Measurements from ENCODE around the gene PTPRK. TPM values are rescaled to one million over a fixed set of nuclear protein-coding genes. Genes with fewer than 3 reads are reported as not detected.

PTPRK gene
- total and polyA plus RNA-seq, 10 of the 15 experiments (the other 5 are each of a cell fraction or from before 2014, with no cell fraction given), result 0.23 to 1.9 (median 0.55) TPM

GRCh38 chr6:128395188-128395587 is 125.2 kb downstream of the PTPRK start (continued):
- no peak for TF ChIP-seq ZNF592 (IDR thresholded peaks at IDR 0.05)
- TF ChIP-seq MLLT1 (IDR thresholded peaks at IDR 0.05), result no peak
- TF ChIP-seq HDGF (IDR thresholded peaks at IDR 0.05), result no peak

GRCh38 chr6:128394167-128394566 is 126.2 kb downstream of the PTPRK start:
- H3K4me3 ChIP-seq, result no peak overlapping the region
- no peaks in the 10 kb centered on the region for H3K79me2 ChIP-seq (ENCODE audit: control insufficient read depth, insufficient read depth, low read length)
- FAIRE-seq, result no peak
- POLR2A ChIA-PET, result no interaction called here
- SMC1A ChIA-PET (ENCODE audit: uncharacterized antibody, unreplicated experiment), result no interaction called here
- no peak overlapping the region for H3K27ac ChIP-seq (ENCODE audit: control insufficient read depth, insufficient read depth)
- DNase-seq (ENCODE audit: low read depth, low spot score), result no peak
- H4K20me1 ChIP-seq (ENCODE audit: control insufficient read depth, insufficient read depth), result no peaks in the 10 kb centered on the region
- in situ Hi-C loops (cut with MboI), result no loop called here
- no TSS peak for BruUV-seq (replicated peaks)
- no peaks in the 10 kb centered on the region for H3K9me3 ChIP-seq (replicated peaks; ENCODE audit: control insufficient read depth, insufficient read depth, low read length)
- ATAC-seq, result no peak
- no peak overlapping the region for H2AFZ ChIP-seq (ENCODE audit: control insufficient read depth, low read depth, low read length)
- 50% methylated on average over 1 of the region's 1 CpG for WGBS (ENCODE audit: insufficient coverage, insufficient replicate concordance, low lambda C conversion rate, missing lambda C conversion rate)
- H3K9ac ChIP-seq (ENCODE audit: control insufficient read depth, insufficient read depth, low read length), result no peak overlapping the region
- CTCF ChIA-PET, result no interaction called here
- H3K4me2 ChIP-seq (ENCODE audit: control insufficient read depth, insufficient read depth), result no peak overlapping the region
- H3K4me1 ChIP-seq (ENCODE audit: control insufficient read depth, insufficient read depth, low read length), result no peaks in the 10 kb centered on the region
- intact Hi-C loops (cut with micrococcal nuclease; ENCODE audit: unreplicated experiment), result no loop called here
- RAD21 ChIA-PET (ENCODE audit: unreplicated experiment), result no interaction called here
- no peaks in the 10 kb centered on the region for H3K27me3 ChIP-seq (replicated peaks in 1 of 2; ENCODE audit: control insufficient read depth in 2 of 2, insufficient read depth in 2 of 2, low read length in 1 of 2)
- no peaks in the 10 kb centered on the region for H3K36me3 ChIP-seq (ENCODE audit: control insufficient read depth in 2 of 2, insufficient read depth in 2 of 2, low read length in 1 of 2)
- TF ChIP-seq EZH2 (IDR thresholded peaks at IDR 0.05; ENCODE audit: borderline replicate concordance, control insufficient read depth, low read depth, low read length) (no peak), BMI1 (IDR thresholded peaks at IDR 0.05; ENCODE audit: borderline replicate concordance) (no peak), TCF3 (IDR thresholded peaks at IDR 0.05; ENCODE audit: borderline replicate concordance, insufficient read depth, low read depth, low read length) (no peak), CHD1 (IDR thresholded peaks at IDR 0.05; ENCODE audit: low read depth, low read length) (no peak), ZNF622 (IDR thresholded peaks at IDR 0.05) (no peak), ASH2L (IDR thresholded peaks at IDR 0.05; ENCODE audit: borderline replicate concordance, low read depth) (no peak), ZNF592 (IDR thresholded peaks at IDR 0.05) (no peak), NKRF (conservative IDR thresholded peaks at IDR 0.05) (no peak)

Data from GM12878 (cell line).